Immature natural killer cell (primary cell): ENCODE measurements around the gene CHRNA4. TPM values are rescaled to one million over a fixed set of nuclear protein-coding genes. Genes with fewer than 3 reads are reported as not detected.

Source experiments
- polyA plus RNA-seq, 3 donors: library from polyadenylated mRNA; unstranded; fragments of 300-500 nt; fragmentation: Illumina TruSeq; gene quantifications; one replicate each; pipeline ENCODE4 v1.2.3, GENCODE V29; 2021

The CHRNA4 gene
- polyA plus RNA-seq, 3 donors from 2014 or later = not detected

Other genes with a start within 250 kb of the CHRNA4 start
- gene YTHDF1, start 145.2 kb downstream of the CHRNA4 start, polyA plus RNA-seq = 10 to 100 TPM; 22.6 to 30.7 (median 24.1) TPM
- not detected for gene BIRC7, start 125.4 kb downstream of the CHRNA4 start, polyA plus RNA-seq
- gene NKAIN4, start 106.9 kb downstream of the CHRNA4 start, polyA plus RNA-seq = not detected
- 10 to 100 TPM in 2 of 3 donors, 1 to 10 TPM in 1; 8.8 to 20.9 (median 16.5) TPM for gene ARFGAP1, start 88.5 kb downstream of the CHRNA4 start, polyA plus RNA-seq
- not detected for gene COL20A1, start 68.2 kb downstream of the CHRNA4 start, polyA plus RNA-seq
- under 1 TPM in 1 of 3 donors, not detected in 2; 0.73 TPM for gene KCNQ2, start 111.3 kb upstream of the CHRNA4 start, polyA plus RNA-seq
- gene EEF1A2, start 137.7 kb upstream of the CHRNA4 start, polyA plus RNA-seq = not detected
- gene PPDPF, start 159.4 kb upstream of the CHRNA4 start, polyA plus RNA-seq = 10 to 100 TPM; 14.9 to 84.3 (median 41.9) TPM
- under 1 TPM in 1 of 3 donors, not detected in 2; 0.37 TPM for gene PTK6, start 176.0 kb upstream of the CHRNA4 start, polyA plus RNA-seq
- not detected for gene SRMS, start 186.4 kb upstream of the CHRNA4 start, polyA plus RNA-seq
- not detected for gene FNDC11, start 192.8 kb upstream of the CHRNA4 start, polyA plus RNA-seq
- 10 to 100 TPM in 1 of 3 donors, 1 to 10 TPM in 2; 2.4 to 11.3 (median 3.7) TPM for gene HELZ2, start 212.9 kb upstream of the CHRNA4 start, polyA plus RNA-seq